B cell (primary cell): ENCODE data around the gene SYNJ2. TPM values are rescaled to one million over a fixed set of nuclear protein-coding genes. Genes with fewer than 3 reads are reported as not detected.

Experiments used
- ATAC-seq: fragments of 200-7000 bp; cut with Tn5 transposase; one replicate; pipeline ENCODE4 v1.10.0; 2021; ENCODE audit warnings: low read depth, mild to moderate bottlenecking, moderate number of reproducible peaks, moderate library complexity
- CTCF ChIA-PET: fragments of 350-600 bp; sonication (Branson Sonifier 250); formaldehyde crosslinking; loops from one replicate; lab custom pipeline; 2021; ENCODE audit warnings: antibody characterized with exemption, inconsistent platforms; lab: Charles Lee
- POLR2A ChIA-PET: fragments of 350-600 bp; sonication (Branson Sonifier 250); formaldehyde crosslinking; loops from one replicate; lab custom pipeline; 2021; ENCODE audit warnings: antibody characterized with exemption; lab: Charles Lee
- DNase-seq: peaks from one replicate; pipeline ENCODE4 v3.0.0; 2013
- H2AFZ ChIP-seq: 2 replicates; pipeline ENCODE4 v1.6.1; 2012; ENCODE audit warnings: mild to moderate bottlenecking, low read depth, low read length; ENCODE audit not compliant: insufficient read depth, poor library complexity, severe bottlenecking
- H3K27ac ChIP-seq, 2 donors: 1 replicate in 1 of 2; 2 replicates in 1 of 2; pipeline ENCODE4 v1.5.1; 2012 to 2013; ENCODE audit warnings: low read length in 2 of 2, mild to moderate bottlenecking in 2 of 2, moderate library complexity in 1 of 2
- H3K27me3 ChIP-seq, 4 experiments: fragments of 200-600 bp in 1 of 4; sonication (generic) in 1 of 4; replicated peaks in 1 of 4; 1 replicate in 2 of 4; 2 replicates in 2 of 4; pipeline versions ENCODE4 v1.6.1 to v1.7.0; 2013 to 2016; ENCODE audit warnings: low read length in 3 of 4, mild to moderate bottlenecking in 2 of 4, mixed read lengths in 1 of 4, moderate library complexity in 1 of 4; ENCODE audit not compliant: insufficient read depth in 4 of 4, control insufficient read depth in 3 of 4; ENCODE audit errors: control extremely low read depth in 1 of 4
- H3K36me3 ChIP-seq, 2 experiments: replicated peaks in 1 of 2; 1 replicate in 1 of 2; 2 replicates in 1 of 2; pipeline versions ENCODE4 v1.6.1 to v1.7.1; 2013; ENCODE audit warnings: low read length in 1 of 2; ENCODE audit not compliant: insufficient read depth in 2 of 2, control insufficient read depth in 1 of 2; ENCODE audit errors: control extremely low read depth in 1 of 2, extremely low read depth in 1 of 2
- H3K4me1 ChIP-seq, 2 donors: fragments of 200-600 bp in 1 of 2; sonication (generic) in 1 of 2; 1 replicate in 1 of 2; 2 replicates in 1 of 2; pipeline versions ENCODE4 v1.5.1 to v1.6.1; 2013 to 2017; ENCODE audit warnings: low read length in 2 of 2; ENCODE audit not compliant: control insufficient read depth in 2 of 2, insufficient read depth in 2 of 2
- H3K4me2 ChIP-seq: replicated peaks from 2 replicates; pipeline ENCODE3; 2012; ENCODE audit warnings: mild to moderate bottlenecking, low read depth, low read length; ENCODE audit not compliant: poor library complexity, severe bottlenecking
- H3K4me3 ChIP-seq, 5 experiments: fragments of 200-600 bp in 1 of 5; sonication (generic) in 1 of 5; 1 replicate in 3 of 5; 2 replicates in 2 of 5; pipeline versions ENCODE4 v1.5.1 to v1.7.0; 2011 to 2016; ENCODE audit warnings: low read length in 4 of 5, mild to moderate bottlenecking in 4 of 5, low read depth in 2 of 5, control low read depth in 1 of 5, moderate library complexity in 1 of 5; ENCODE audit not compliant: insufficient read depth in 1 of 5; ENCODE audit errors: control extremely low read depth in 1 of 5, extremely low read depth in 1 of 5
- H3K79me2 ChIP-seq: fragments of 200-600 bp; sonication (generic); one replicate; pipeline ENCODE4 v1.6.0; 2016; ENCODE audit warnings: low read length; ENCODE audit not compliant: control insufficient read depth, insufficient read depth
- H3K9ac ChIP-seq: fragments of 200-600 bp; sonication (generic); 2 replicates; pipeline ENCODE4 v1.6.1; 2017; ENCODE audit warnings: mild to moderate bottlenecking, low read length, moderate library complexity
- H3K9me3 ChIP-seq, 3 donors: one replicate each; pipeline versions ENCODE4 v1.6.1 to v1.7.1; 2013; ENCODE audit warnings: low read length in 2 of 3; ENCODE audit not compliant: control insufficient read depth in 2 of 3, insufficient read depth in 1 of 3; ENCODE audit errors: control extremely low read depth in 1 of 3
- H4K20me1 ChIP-seq: 2 replicates; pipeline ENCODE4 v1.6.0; 2012; ENCODE audit warnings: mild to moderate bottlenecking, low read length; ENCODE audit not compliant: insufficient read depth, control insufficient read depth, poor library complexity, severe bottlenecking
- H3K27ac Mint-ChIP-seq: one replicate; pipeline ENCODE4 v1.8.0; 2021; ENCODE audit warnings: mixed read lengths
- H3K27me3 Mint-ChIP-seq: one replicate; pipeline ENCODE4 v1.8.0; 2021; ENCODE audit warnings: mixed read lengths
- H3K4me1 Mint-ChIP-seq: one replicate; pipeline ENCODE4 v1.8.0; 2021; ENCODE audit warnings: mixed read lengths
- H3K4me3 Mint-ChIP-seq: one replicate; pipeline ENCODE4 v1.8.0; 2021; ENCODE audit warnings: mixed read lengths
- H3K9me3 Mint-ChIP-seq: one replicate; pipeline ENCODE4 v1.8.0; 2022; ENCODE audit warnings: mixed read lengths; ENCODE audit not compliant: insufficient read depth
- CTCF ChIP-seq: fragments of 200-600 bp; IDR thresholded peaks from one replicate; pipeline ENCODE4 v1.8.0; 2022; ENCODE audit warnings: antibody characterized with exemption, mild to moderate bottlenecking
- EZH2 ChIP-seq: IDR thresholded peaks from 2 replicates; pipeline ENCODE4 v1.6.1; 2012; ENCODE audit warnings: borderline replicate concordance, low read depth, mild to moderate bottlenecking, moderate library complexity, low read length; ENCODE audit not compliant: insufficient read depth, poor library complexity, severe bottlenecking
- WGBS: methylation state at CpG from one replicate; pipeline ENCODE4 v1.1.5; 2013; ENCODE audit warnings: missing lambda C conversion rate; ENCODE audit not compliant: insufficient coverage; 5-methylcytosine and 5-hydroxymethylcytosine counted together
- intact Hi-C: fragments of 100-400 bp; cut with micrococcal nuclease; formaldehyde crosslinking; loops from one replicate; pipeline ENCODE4 v1.10.0; 2022
- polyA minus RNA-seq: library from RNA; depleted of rRNA, polyadenylated mRNA; stranded (reverse); fragments of >200 nt; gene quantifications from 2 replicates; pipeline ENCODE4 v1.2.3, GENCODE V29; 2012
- polyA plus RNA-seq: library from polyadenylated mRNA; depleted of rRNA; stranded (reverse); fragments of >200 nt; gene quantifications from 2 replicates; pipeline ENCODE4 v1.2.3, GENCODE V29; 2012
- total RNA-seq, 2 donors: library from RNA; stranded (reverse); fragments of 120-200 nt in 1 of 2; gene quantifications; 1 replicate in 1 of 2; 2 replicates in 1 of 2; pipeline versions ENCODE4 v1.2.3 to v1.2.4, GENCODE V29; 2013 to 2022

The SYNJ2 gene
- total RNA-seq (11.4 and 12.8 TPM in 2 replicates), polyA plus RNA-seq (5.2 and 6.2 TPM in 2 replicates), polyA minus RNA-seq (9.5 and 9.9 TPM in 2 replicates)
- 5.5 TPM for total RNA-seq (2013)

- peak within 1 kb of the TSS in 1 of 2 donors; percentile 72 for H3K27ac ChIP-seq
- no peak for TF ChIP-seq EZH2
- TF ChIP-seq CTCF = peak; percentile 66
- Mint-ChIP-seq H3K4me3 (peak within 1 kb of the TSS; percentile 93), H3K27ac (peak within 1 kb of the TSS; percentile 85), H3K9me3 (no peaks in the 10 kb centered on the region), H3K27me3 (no peaks in the 10 kb centered on the region), H3K4me1 (peaks cover 40% of the 10 kb centered on the region)
- no peaks in the 10 kb centered on the region for H3K36me3 ChIP-seq
- under 1% methylated on average over 86 of the region's 86 CpGs for WGBS
- peak within 1 kb of the TSS; percentile 87 for H2AFZ ChIP-seq
- H3K4me2 ChIP-seq = peak within 1 kb of the TSS; percentile 95
- CTCF ChIA-PET = interaction anchor here (0.6 to 3.0 kb wide), 7 partner anchors 45 to 225 kb away, joined by 3 to 27 read pairs (median 3); no protein-coding TSS in a partner anchor
- POLR2A ChIA-PET = no interaction called here
- DNase-seq (peak; percentile 89), ATAC-seq (peak; percentile 89)
- peaks cover 30 to 48% of the 10 kb centered on the region in 2 donors for H3K4me1 ChIP-seq
- no peaks in the 10 kb centered on the region for H3K9me3 ChIP-seq
- peaks cover 28% of the 10 kb centered on the region for H3K79me2 ChIP-seq
- H3K9ac ChIP-seq = peak within 1 kb of the TSS; percentile 82
- no peaks in the 10 kb centered on the region for H4K20me1 ChIP-seq
- intact Hi-C loops = loop anchor here (1.0 to 5.0 kb wide), 5 partner anchors 9 to 219 kb away; partner anchors contain the start of genes GTF2H5 and SERAC1
- H3K4me3 ChIP-seq = peak within 1 kb of the TSS; percentile 50 to 87 (median 77)
- H3K27me3 ChIP-seq = no peaks in the 10 kb centered on the region
Measured at GRCh38 chr6:157981395-157982101, at the start of gene SYNJ2. Gene SYNJ2, plus strand, starts transcription at chr6:157981863. Its CDS starts 99 bp downstream, at chr6:157981962.

- Mint-ChIP-seq H3K4me3 (no peak overlapping the region), H3K27me3 (no peaks in the 10 kb centered on the region), H3K27ac (no peak overlapping the region), H3K4me1 (no peaks in the 10 kb centered on the region), H3K9me3 (no peaks in the 10 kb centered on the region)
- no peaks in the 10 kb centered on the region for H3K79me2 ChIP-seq
- H3K9ac ChIP-seq = no peak overlapping the region
- DNase-seq = no peak
- H3K4me1 ChIP-seq = no peaks in the 10 kb centered on the region
- CTCF ChIA-PET = interaction anchor here (1.2 to 1.5 kb wide), 2 partner anchors 91 to 138 kb away, joined by 3 read pairs; no protein-coding TSS in a partner anchor
- intact Hi-C loops = no loop called here
- H3K4me3 ChIP-seq = no peak overlapping the region
- no peaks in the 10 kb centered on the region for H3K9me3 ChIP-seq
- TF ChIP-seq CTCF (no peak), EZH2 (no peak)
- H3K36me3 ChIP-seq = peaks cover 3 to 79% of the 10 kb centered on the region in 2 experiments
- H3K27me3 ChIP-seq = no peaks in the 10 kb centered on the region
- POLR2A ChIA-PET = interaction anchor here (0.6 kb wide), 1 partner anchor 9 kb away, joined by 10 read pairs; no protein-coding TSS in a partner anchor
- 100% methylated on average over 1 of the region's 2 CpGs for WGBS
- no peaks in the 10 kb centered on the region for H4K20me1 ChIP-seq
- H2AFZ ChIP-seq = no peak overlapping the region
- no peak overlapping the region for H3K27ac ChIP-seq
- ATAC-seq = no peak
- H3K4me2 ChIP-seq = no peak overlapping the region
Measured at GRCh38 chr6:157935786-157936185, 45.9 kb upstream of the SYNJ2 start.
